Upper lobe of right lung (tissue), 1 donor: ENCODE data around the gene PRKAR1B. TPM values are rescaled to one million over a fixed set of nuclear protein-coding genes. Genes with fewer than 3 reads are reported as not detected.

Experiments used
- ATAC-seq: fragments of 200-7000 bp; cut with Tn5 transposase; one replicate; pipeline ENCODE4 v1.9.1; 2020; ENCODE audit warnings: mild to moderate bottlenecking, moderate library complexity
- DNase-seq: peaks from one replicate; pipeline ENCODE4 v3.0.0-alpha.2; 2020
- H3K27ac ChIP-seq: fragments of 200-600 bp; one replicate; pipeline ENCODE4 v1.8.0; 2022
- H3K27me3 ChIP-seq: fragments of 200-600 bp; one replicate; pipeline ENCODE4 v1.8.0; 2022; ENCODE audit warnings: mild to moderate bottlenecking
- H3K36me3 ChIP-seq: fragments of 200-600 bp; one replicate; pipeline ENCODE4 v1.8.0; 2022
- H3K4me1 ChIP-seq: fragments of 200-600 bp; one replicate; pipeline ENCODE4 v1.8.0; 2022
- H3K4me3 ChIP-seq: fragments of 200-600 bp; one replicate; pipeline ENCODE4 v1.8.0; 2022; ENCODE audit warnings: mild to moderate bottlenecking
- H3K9me3 ChIP-seq: fragments of 200-600 bp; one replicate; pipeline ENCODE4 v1.8.0; 2022
- intact Hi-C: fragments of 100-400 bp; cut with DNase I; formaldehyde crosslinking; loops from one replicate; pipeline ENCODE4 v1.11.0; 2022
- total RNA-seq: library from RNA; stranded (reverse); fragmentation: NEBNext Ultra II Directional; extraction: Animal tissue kit (Norgen Biotek cat#: 25700); gene quantifications from one replicate; pipeline ENCODE4 v1.2.1, GENCODE V29; 2021
- TF ChIP-seq, protein P1 (sequence below): fragments of 200-600 bp; IDR thresholded peaks from one replicate; pipeline ENCODE4 v1.8.0; 2022; ENCODE audit warnings: antibody characterized with exemption
- donor health status: DM: no; HTN: yes; CAD: no; lungs with severe emphysema.

Gene PRKAR1B
- total RNA-seq, 1 donor from 2014 or later: 25.7 TPM

- no peaks in the 10 kb centered on the region for H3K36me3 ChIP-seq
- H3K27me3 ChIP-seq: no peaks in the 10 kb centered on the region
- intact Hi-C loops: no loop called here
- TF ChIP-seq, protein P1, sequence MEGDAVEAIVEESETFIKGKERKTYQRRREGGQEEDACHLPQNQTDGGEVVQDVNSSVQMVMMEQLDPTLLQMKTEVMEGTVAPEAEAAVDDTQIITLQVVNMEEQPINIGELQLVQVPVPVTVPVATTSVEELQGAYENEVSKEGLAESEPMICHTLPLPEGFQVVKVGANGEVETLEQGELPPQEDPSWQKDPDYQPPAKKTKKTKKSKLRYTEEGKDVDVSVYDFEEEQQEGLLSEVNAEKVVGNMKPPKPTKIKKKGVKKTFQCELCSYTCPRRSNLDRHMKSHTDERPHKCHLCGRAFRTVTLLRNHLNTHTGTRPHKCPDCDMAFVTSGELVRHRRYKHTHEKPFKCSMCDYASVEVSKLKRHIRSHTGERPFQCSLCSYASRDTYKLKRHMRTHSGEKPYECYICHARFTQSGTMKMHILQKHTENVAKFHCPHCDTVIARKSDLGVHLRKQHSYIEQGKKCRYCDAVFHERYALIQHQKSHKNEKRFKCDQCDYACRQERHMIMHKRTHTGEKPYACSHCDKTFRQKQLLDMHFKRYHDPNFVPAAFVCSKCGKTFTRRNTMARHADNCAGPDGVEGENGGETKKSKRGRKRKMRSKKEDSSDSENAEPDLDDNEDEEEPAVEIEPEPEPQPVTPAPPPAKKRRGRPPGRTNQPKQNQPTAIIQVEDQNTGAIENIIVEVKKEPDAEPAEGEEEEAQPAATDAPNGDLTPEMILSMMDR: no peak
- peak; percentile 49 for DNase-seq
- H3K4me3 ChIP-seq: no peak overlapping the region
- H3K27ac ChIP-seq: peak overlapping the region; percentile 81
- peak; percentile 71 for ATAC-seq
- no peaks in the 10 kb centered on the region for H3K9me3 ChIP-seq
- H3K4me1 ChIP-seq: peaks cover 16% of the 10 kb centered on the region
Observed at GRCh38 chr7:610531-611280, 116.4 kb downstream of the PRKAR1B start.

- Histone ChIP-seq H3K27me3 (no peaks in the 10 kb centered on the region), H3K4me1 (peaks cover 22% of the 10 kb centered on the region), H3K4me3 (no peak overlapping the region), H3K36me3 (no peaks in the 10 kb centered on the region), H3K27ac (peak overlapping the region; percentile 81), H3K9me3 (no peaks in the 10 kb centered on the region)
- TF ChIP-seq, protein P1: no peak
- intact Hi-C loops: no loop called here
- DNase-seq (peak; percentile 37), ATAC-seq (no peak)
Observed at GRCh38 chr7:610141-610530, 116.9 kb downstream of the PRKAR1B start.

DNA sequence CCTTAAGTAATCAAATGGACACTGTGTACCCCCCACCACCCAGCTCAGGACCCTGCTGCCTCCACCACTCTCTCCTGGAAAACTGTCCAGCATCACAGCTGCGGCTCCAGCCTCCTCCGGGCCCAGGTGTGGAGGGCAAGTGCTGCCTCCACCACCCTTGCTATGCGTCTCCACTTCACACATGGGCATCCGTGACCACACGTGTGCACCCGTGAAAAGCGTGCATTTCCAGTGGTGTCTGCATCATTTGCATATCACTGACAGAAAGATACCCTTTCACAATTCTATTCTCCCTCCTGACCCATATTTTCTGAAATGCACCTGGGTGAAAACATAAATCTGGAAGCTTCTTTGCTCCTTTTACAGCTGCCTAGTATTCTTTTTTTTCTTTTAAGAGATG, 117.7 kb downstream of the PRKAR1B start:
- H3K36me3 ChIP-seq: no peaks in the 10 kb centered on the region
- intact Hi-C loops: no loop called here
- H3K4me3 ChIP-seq: no peak overlapping the region
- H3K9me3 ChIP-seq: no peaks in the 10 kb centered on the region
- TF ChIP-seq, protein P1: no peak
- ATAC-seq (no peak), DNase-seq (peak; percentile 39)
- H3K27ac ChIP-seq: no peak overlapping the region
- H3K4me1 ChIP-seq: peaks cover 25% of the 10 kb centered on the region
- H3K27me3 ChIP-seq: no peaks in the 10 kb centered on the region

DNA sequence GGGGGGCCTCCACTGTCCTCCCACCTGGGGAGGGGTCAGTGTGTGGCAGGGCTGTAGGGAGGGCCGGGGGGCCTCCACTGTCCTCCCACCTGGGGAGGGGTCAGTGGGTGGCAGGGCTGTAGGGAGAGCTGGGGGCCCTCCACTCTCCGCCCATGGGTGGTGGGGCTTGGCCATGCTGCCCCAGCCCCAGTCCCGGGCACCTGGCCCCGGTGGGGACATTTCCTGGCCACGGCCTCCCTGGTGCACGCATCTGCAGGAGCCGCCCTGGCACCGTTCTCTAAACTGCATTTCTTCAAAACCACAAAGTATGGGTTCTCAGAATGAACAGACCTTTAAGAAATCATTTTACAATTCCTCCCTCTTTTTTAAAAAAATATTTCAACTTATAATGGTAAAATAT, 118.1 kb downstream of the PRKAR1B start:
- DNase-seq (peak; percentile 53), ATAC-seq (no peak)
- Histone ChIP-seq H3K36me3 (no peaks in the 10 kb centered on the region), H3K4me1 (peaks cover 29% of the 10 kb centered on the region), H3K27ac (no peak overlapping the region), H3K9me3 (no peaks in the 10 kb centered on the region), H3K4me3 (no peak overlapping the region), H3K27me3 (no peaks in the 10 kb centered on the region)
- intact Hi-C loops: no loop called here
- TF ChIP-seq, protein P1: no peak

GRCh38 chr7:608361-608760, 118.7 kb downstream of the PRKAR1B start:
- peaks cover 31% of the 10 kb centered on the region for H3K4me1 ChIP-seq
- TF ChIP-seq, protein P1: no peak
- no peak overlapping the region for H3K4me3 ChIP-seq
- no peak overlapping the region for H3K27ac ChIP-seq
- H3K27me3 ChIP-seq: no peaks in the 10 kb centered on the region
- H3K36me3 ChIP-seq: no peaks in the 10 kb centered on the region
- DNase-seq: no peak
- intact Hi-C loops: no loop called here
- H3K9me3 ChIP-seq: no peaks in the 10 kb centered on the region
- ATAC-seq: no peak
